GF-D8 (cell line): Measurements from ENCODE around the gene TFCP2L1.

Experiments
- DNase-seq: peaks from one replicate; lab custom pipeline; 2025; lab: John Stamatoyannopoulos, UW

The TFCP2L1 gene

DNA sequence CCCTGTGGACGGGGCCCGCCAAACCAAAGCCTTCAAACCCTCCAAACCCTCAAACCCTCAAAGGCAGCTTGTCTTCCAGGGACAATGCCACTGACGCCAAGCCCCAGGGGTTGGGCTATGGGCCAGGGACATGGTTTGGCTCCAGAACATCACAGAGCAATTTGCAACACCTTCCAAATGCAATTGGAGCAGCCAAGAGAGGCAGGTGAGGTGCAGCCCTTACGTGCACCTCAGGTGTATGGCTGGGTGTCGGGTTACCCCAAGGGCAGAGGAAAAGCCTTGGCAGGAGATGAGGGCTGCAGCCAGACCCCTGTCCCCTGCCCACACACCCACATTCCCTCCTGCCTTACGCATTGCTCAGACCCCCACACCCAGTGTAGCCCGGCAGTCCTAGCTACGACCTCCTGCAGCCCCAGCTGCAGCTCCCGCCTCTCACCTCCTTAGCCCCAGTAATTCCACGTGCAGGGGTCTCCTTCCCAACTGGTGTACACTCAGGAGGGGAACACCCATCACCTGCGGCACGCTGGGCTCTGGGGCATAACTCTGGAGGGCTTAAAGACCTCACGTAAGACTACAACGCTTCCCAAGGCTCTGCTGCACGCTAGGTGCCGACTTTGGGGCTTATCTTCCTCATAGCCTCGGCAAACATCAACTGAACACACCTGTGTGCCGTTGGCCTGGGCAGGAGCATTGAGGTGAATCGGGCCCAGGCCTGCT lies 88.7 kb downstream of the TFCP2L1 start:
- DNase-seq, result no peak

DNA sequence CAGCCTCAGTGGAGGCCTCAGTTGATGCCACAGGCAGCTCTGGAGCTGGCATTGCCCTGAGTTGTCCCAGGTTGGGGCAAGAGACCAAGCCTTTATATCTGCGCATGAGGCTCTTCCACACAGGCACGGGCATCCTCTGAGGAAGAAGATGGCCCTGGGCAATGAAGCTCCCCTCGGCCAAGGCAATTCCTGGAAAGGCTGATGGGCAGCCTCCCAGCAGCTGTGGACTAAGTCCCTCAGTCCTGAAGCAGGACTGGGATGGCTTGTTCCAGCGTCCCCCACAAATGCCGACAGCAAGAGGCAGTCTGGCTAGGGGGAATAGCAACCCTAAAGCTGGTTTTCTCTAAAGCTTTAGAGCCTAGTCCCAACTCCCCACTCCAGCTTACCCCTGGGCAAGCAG lies 90.0 kb downstream of the TFCP2L1 start:
- no peak for DNase-seq

DNA sequence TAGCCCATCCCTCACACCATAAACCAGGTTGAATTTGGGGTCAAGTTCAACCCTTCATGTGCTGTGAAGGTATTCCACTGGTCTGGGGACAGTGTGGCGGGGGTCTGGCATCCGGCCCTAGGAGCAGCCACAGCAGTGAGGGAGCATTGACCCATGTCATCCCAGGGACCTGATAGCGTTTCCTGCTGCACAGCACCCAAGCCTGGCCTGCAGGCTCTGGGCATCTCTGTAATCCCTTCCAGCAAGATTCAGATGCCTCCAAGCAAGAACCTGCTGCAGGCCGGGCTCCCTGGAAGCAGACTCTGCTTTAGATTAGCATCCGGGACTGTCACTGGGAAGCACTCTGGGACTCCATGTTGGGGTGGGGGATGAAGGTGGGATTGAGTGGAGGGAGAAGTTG lies 90.4 kb downstream of the TFCP2L1 start:
- DNase-seq, result no peak

DNA sequence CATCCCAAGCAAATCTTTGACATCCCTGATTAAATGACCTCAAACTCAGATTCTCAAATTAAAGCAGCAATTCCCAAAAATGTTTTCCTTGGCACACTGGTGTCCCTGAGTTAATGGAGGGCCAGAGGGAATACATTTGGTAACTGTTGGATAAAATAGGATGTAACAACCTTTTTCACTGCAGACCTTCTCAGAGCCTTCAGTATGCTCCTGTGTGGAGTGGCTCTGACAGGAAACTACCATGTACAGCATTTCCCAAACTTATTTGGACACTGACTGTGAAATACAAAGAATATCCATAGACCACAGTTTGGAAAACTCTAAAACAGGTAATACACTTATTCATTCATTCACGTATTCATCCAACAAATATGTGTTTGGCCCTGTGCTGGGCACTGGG lies 91.8 kb downstream of the TFCP2L1 start:
- no peak for DNase-seq

DNA sequence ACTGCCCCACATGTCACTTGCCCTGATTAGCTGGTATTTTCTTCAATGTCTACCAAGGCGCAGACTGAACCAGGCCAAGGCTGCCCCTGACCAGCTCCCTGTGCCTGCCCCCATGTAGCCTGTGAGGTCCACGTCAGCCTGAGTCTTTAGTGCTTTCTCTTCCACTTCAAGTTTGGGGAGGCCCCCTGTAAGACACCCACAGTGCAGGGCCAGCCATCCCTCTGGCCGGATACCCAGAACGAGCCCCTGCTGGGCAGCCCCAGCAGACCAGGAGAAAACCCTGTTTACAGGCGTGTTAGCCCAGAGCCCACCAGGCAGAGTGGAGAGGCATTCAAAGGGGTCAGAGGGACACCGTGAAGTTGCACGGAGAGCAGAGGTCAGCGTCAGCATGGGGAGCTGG lies 92.4 kb downstream of the TFCP2L1 start:
- DNase-seq, result no peak

DNA sequence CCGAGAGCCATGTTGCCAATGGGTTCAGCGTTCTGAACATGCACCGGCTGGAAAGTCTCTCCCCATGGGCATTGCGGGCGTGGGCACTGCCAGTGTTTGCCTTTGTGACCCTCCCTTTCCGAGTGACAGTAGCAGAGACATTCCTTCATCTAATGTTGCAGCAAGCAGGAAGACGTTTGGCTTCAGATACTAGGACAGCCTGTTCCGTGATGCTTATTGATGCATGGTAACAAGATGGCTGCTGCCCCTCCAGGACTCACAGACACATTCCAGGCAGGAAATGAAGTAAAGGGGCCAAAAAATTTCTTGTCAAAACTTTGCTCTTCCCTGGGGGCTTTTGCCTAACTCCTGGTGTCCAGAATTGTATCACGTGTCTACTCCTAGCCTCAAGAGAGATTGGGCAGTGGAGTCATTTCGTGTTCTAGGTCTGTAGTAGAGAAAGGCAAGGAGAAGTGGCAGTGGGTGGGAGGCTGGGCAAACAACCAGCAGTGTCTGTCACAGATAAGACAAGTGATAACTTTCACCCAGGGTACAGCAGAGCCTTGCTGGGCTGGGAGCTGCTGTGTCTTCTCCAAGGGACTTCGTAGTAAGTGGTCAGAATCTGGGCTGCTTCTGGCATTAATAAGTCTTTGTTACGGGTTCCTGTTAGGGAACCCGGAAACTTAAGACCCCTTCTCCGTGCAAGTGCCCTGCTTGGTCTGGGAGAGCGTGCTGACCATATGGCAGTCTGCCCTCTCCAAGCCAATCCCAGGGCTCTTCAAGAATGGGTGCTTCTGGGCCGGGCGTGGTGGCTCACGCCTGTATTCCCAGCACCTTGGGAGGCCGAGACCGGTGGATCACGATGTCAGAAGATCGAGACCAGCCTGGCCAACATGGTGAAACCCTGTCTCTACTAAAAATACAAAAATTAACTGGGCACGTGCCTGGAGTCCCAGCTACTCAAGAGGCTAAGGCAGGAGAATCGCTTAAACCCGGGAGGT lies 93.5 kb downstream of the TFCP2L1 start:
- no peak for DNase-seq

DNA sequence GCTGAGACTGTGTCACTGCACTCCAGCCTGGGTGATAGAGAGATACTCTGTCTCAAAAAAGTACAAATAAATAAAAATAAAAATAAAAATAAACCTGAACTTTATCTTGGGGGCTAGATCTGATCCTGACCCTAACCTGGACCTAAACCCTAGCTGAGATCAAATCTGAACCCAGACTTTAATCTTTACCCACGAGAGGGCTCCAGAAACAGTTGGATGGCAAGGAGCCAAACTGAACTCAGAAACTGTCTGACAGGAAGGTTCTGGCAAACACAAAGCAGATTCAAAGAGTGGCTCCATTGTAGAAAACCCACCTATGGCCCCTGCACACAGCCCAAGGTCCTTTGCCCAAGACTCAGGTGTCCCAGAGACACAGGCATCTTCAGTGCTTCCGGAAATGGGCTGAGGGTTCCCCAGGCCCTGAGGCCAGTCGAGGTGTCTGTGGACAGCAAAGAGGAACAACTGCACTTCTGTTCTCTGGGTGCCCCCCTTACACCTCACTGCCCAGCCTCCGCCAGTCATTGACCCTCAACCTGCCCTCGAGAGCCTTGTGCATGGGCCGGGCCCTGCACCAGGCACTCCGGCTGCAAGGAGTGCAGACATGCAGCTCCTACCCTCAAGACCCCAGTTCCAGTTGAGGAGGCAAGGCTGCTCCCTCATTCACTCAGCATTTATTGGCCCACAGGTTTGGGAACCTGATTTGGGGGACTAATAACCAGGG lies 95.2 kb downstream of the TFCP2L1 start:
- DNase-seq, result no peak

DNA sequence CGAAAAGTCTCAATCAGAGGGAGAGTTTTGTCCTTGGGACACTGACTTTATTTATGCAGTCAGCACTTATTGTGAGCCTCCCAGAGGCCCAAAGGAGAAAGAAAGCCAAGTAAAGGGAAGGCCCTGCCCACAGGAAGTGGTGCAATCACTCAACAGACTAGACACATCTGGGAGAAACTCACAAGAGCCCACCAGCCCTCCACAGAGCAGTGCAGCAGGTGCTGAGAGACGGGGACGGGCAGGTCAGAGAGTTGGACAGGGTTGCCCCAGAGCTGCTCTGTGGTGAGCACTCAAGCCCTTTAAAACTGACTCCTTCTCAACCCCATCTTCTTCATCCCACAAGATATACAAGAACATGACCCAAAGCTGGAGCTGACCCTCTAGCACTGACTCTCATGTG lies 96.0 kb downstream of the TFCP2L1 start:
- DNase-seq, result no peak

DNA sequence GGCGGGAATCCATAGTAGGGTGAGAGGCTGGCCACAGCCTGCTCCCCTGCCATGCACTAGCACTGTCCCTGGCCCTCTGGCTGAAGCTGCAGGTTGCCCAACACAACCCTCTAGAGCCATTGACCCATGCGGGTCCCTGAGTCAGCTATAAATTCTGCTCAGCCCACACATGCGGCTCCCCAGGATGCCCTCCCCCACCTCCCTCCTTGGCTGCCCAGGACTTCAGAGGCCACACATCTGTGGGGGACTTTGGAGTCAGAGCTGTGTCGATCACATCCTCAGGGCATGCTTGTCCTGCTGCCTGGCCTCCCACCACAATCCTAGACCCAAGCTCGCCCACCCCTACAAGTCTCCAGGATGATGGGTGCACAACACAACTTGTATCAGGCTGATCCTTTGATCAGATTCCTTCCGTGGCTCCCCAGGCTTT lies 97.0 kb downstream of the TFCP2L1 start:
- DNase-seq, result no peak

DNA sequence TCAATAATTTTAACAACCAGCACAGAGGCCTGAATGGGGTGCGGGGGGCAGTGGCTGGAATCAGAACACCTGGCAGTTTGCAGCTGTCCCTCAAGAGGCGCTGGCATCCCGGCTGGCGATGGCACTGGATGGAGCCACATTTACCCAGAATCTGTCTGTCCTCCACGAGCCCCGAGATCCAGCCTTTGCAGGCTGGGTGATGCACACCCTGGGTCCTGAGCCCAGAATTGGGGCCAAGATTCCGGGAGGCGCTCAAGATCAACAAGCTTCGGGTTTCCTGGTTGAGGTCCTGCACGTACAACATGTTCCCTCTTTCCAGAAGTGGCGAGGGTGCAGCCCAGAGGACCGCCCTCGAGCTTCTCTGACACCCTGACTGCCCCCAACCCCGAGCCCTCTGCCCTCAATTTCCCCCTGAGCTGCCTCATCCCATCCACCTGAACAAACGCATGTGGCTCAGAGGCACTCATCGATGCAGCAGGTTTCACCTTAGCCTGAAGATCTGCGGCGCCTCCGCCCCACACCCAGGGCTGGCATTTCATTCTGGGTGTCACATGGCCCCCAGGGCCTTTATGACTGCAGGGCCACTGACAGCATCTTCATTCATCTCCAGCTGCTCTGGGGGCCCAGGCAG lies 97.5 kb downstream of the TFCP2L1 start:
- no peak for DNase-seq

DNA sequence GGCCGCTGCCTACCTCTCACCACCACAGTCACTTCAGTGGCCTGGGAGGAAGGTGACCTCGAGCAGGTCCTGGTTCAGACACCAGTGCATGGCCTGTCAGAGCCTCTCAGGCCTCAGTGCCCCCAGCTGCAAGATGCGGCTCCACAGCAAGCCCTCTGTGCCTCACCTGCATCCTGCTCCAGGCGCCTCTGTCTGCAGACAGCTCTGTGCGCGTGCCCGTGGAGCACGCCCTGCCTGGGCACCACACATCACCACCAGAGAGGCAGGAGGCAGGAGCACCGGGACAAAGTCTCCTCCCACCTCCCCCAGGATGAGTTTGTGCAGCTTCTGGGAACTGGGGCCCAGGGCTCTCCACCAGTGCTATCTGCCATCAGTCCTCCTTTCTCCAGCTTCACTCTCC lies 98.7 kb downstream of the TFCP2L1 start:
- DNase-seq, result no peak

DNA sequence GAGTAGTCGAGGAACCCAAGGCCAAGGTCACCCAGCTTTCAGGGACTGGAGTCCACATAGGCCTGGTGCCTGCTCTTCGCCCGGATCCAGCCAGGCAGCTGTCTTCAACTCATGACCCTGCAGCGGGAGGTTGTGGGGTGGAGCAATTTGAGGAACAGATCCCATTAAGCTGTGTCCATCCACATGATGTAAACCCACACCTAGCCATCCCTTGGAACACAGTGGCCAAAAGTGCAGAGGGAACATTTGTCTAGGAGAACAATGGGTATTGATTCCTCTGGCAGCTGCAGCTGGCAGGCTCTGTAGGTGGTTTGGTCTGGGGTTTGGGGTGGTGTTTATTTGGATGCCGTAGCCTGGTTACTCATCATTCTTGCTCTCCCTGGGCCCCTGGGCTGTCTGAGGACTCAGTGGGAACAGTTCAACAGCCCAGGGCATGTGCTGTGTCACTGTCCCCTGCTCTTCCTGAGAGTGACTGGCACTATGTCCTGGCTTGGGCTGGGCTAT lies 99.4 kb downstream of the TFCP2L1 start:
- DNase-seq, result no peak

DNA sequence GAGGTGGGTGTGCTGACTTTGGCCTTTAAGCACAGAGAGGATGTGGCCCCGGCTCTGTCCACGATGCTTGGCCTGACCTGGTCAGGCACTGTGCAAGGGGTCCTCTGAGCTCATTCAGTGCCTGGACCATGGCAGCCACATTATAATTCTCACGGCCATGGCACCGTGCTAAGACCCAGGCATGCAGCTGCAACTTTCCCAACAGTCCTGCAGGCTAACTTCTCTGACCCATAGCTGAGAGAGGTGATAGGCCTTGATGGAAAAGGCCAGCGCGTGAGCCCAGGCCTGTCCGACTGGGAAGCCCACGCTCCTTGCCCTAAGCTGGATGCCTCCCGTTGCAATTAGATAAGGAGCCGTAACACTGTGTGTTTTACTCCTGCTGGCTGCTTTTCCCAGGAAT lies 99.9 kb downstream of the TFCP2L1 start:
- DNase-seq, result no peak

DNA sequence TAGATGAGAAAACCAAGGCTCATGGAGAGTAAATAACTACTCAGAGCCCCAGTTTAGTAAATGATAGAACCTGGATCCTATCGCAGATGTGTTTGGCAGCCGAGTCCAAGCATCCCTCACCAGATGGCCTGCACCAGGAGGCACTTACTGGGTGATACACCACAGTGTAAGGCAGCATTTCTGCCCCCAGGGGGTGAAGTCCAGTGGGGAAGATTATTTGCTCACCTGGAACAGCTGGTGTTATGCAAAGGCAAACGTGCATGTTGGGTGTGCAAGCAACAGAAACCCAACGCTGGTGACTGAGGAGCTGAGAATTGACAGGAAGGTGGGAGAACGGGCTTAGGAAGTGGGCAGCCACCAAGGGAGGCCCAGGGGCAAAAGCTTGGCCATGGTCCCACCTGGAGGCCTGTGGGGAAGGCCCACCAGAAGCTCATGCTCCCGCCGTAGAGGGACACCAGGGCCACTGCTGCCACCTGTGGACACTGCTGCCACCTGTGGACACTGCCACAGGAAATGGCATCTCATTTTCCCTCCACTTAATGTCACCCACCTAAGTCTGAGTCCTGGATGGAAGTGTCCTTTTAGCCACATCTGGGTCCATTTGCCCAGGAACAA lies 100.6 kb downstream of the TFCP2L1 start:
- no peak for DNase-seq

DNA sequence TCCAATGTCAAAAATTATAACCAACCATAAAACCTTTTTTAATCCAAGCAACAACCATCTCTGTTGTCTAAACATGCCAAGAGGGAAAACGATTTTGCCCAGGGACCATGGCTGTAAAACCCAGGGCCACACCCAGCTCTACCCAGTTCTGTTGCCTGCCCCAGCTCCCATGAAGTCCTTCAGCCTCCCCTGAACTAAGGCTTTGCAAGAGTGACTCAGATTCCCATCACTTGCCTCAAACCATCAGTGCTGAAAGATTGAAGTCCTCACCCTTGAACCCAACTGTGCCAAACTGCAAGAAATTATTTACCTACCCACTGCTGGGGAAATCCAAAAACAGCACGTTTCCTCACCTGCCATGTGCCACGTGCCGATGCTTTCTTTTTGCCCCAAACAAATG lies 102.5 kb downstream of the TFCP2L1 start:
- DNase-seq, result no peak

DNA sequence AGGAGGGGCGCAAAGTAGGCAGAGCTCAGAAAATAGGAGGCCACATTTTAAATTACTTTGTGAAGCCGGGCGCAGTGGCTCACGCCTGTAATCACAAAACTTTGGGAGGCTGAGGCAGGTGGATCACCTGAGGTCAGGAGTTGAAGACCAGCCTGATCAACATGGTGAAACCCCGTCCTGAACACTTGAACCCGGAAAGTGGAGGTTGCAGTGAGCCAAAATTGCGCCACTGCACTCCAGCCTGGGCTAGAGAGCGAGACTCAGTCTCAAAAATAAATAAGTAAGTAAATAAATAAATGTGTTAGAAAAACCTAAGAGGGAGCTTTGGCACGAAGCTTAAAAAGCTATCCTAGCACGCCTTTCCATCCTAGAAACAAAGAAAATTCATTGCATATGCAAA lies 105.5 kb downstream of the TFCP2L1 start:
- DNase-seq, result no peak

DNA sequence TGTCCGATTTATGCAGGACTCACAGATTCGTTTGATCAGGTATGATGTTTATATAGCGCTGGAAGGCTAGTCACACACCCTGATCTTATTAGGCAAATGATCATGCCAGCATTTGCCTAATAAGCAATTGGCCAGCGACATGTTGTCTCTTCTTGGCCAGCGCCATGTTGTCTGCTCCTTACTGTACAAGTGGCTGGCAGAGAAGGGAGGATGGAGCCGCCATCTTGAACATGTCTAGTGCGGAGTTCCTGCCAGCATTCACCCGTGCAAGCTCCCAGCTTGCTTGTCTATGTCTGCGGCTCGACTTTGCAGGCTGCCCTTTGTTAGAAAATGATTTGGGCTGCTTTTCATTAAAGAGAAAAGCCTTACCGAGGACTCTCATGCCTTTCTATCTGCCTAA lies 106.3 kb downstream of the TFCP2L1 start:
- no peak for DNase-seq

DNA sequence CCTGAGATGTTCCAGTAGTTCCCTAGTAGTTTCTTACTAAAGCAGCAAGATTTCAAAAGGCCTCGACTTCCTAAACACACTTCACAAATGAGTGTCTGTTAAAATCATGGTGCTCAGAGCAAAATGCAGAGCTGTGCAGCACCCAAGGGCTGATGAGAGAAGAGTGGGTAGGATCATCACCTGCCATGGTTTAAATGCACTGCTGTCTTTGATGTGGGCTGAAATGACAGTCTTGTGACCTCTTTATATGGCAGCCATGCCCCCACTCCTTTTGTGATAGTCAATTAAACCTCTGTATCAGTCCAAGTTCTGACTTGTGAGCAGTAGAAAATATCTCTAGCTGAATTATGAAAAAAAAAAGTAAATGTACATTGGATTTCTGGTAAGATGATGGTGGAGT lies 107.1 kb downstream of the TFCP2L1 start:
- no peak for DNase-seq

DNA sequence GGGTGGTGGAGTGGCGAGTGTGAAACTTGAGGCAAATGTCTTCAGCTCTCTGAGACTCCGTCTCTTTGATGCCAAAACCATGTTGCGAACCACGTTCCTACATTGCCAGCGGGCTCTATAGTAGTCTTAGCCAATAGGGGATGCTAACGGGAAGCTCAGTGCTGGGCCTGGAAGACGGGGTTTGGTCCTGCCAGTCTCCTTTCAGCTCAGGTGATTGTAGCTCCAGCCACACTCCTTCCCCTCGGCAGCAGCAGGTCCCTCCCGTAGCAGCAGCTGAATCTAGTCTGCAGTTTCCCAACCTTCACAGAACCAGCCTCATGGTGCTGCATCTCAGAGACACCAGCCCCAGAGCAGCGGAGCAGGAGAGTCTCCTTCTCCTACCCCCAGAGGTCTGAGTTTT lies 109.7 kb downstream of the TFCP2L1 start:
- DNase-seq, result no peak

DNA sequence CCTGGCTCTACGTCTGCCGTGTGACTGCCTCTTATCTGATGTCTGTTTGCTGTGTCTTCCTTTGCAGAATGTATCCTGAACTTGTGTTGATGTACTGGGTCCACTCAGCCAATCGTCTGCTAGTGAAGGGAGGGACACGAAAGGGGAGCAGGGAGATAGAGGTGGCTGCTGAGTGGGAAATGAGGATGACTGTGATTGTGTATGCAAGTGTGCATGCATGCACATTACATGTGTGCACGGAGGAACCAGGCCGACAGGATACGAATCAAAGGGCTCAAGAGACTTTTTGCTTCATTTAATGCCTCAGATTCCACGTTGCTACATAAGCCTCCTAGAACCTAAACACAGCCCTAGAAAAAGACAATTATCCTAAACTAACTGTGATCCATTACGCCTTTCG lies 111.2 kb downstream of the TFCP2L1 start:
- DNase-seq, result no peak

DNA sequence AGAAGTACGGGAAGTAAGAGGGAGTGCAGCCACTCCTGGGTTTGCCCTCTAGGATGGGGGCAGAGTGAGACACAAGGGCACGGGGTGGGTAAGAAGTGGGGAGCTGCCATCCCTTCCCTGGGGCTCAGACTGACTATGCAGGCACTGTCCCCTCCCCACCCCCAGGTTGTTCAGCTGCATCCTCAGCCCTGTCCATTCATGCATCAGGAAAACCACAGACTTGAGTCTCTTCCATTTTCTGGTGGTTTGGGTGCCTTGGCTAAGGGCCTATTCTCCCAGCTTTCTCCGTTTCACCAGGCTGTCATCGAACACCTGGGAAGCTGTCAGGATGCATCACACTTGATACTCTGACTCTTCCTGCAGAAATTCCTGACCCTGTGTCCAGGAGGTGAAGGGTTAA lies 111.9 kb downstream of the TFCP2L1 start:
- DNase-seq, result no peak

DNA sequence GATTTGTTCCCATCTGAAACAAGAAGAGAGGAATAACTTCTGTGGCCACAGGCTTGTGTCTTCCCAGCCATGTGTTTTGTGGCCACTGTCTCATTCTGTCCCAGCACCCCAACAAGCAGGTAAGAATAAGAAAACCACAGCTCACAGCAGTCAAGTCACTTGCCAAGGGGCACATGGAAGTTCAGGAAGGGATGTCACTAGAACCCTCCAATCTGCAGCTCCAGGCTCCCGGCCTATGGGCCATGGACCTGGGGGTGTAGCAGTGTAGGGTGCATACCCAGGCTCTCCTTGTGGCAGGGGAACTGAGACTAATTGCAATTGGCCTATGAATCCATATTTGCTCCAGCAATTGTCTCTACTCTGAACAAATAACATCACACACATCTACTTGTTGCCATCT lies 112.5 kb downstream of the TFCP2L1 start:
- DNase-seq, result no peak
